HG03378 (cell line): ENCODE data around the gene NHS.

ENCODE experiments used
- ATAC-seq: cut with Tn5 transposase; IDR thresholded peaks from one replicate; pipeline ENCODE4 v1.9.1; 2021; ENCODE audit warnings: mild to moderate bottlenecking, moderate library complexity; ENCODE audit not compliant: unreplicated experiment

Gene NHS

DNA sequence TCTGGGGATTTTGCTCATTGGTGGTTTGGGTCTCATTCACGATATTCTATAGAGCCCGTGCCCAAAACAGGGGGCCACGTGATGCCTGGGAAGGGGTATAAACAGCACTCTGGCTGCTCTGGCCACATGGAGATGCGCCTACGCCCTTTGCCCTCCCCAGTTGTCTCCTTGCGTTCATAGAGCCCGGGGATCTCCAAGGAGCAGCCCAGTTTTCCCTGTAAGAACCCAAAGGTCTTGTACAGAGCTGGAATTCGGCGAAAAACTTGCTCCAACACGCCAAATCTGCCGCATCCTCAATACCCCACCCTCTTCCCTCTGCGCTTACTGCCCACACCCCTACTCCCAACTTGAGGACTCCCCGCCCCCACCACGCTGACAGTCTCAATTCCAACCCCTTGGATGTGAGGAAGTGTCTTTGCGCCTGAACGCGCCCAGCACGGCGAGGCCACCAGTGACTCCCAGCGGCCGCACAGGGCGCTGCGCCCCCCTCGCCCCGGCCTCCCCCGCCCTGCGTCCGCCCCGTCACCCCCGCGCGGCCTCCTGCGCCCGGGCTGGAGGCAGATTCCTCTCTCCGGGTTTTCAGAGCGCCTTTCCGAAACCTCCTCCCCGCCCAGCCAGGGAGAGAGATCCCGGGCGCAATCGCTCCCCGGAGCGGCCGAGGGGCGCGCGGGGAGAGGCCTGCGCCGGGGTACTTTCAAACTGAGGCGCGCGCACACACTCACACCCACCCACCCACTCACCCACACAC, at the start of gene NHS:
Gene NHS (plus strand): TSS at position 582 of the 748 bp plus-strand sequence. CDS start 558 bp downstream, outside the sequence.
- ATAC-seq = no peak

- ATAC-seq = no peak
Observed at GRCh38 chrX:17328837-17329236, 46.2 kb upstream of the NHS start.

DNA sequence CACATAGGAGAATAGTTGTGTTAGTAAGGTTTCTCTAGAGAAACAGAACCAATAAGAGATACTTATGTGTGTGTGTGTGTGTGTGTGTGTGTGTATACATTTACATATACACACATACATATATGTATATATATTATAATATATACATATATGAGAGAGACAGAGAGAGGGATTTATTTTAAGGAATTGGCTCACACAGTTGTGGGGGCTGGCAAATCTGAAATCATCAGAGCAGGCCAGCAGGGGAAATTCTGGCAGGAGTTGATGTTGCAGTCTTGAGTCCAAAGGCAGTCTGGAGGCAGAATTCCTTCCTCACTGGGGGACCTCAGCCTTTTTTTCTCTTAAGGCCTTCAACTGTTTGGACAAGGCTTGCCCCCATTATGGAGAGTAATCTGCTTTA, 38.6 kb upstream of the NHS start:
- no peak for ATAC-seq

- no peak for ATAC-seq
Observed at GRCh38 chrX:17355976-17356375, 19.0 kb upstream of the NHS start.

DNA sequence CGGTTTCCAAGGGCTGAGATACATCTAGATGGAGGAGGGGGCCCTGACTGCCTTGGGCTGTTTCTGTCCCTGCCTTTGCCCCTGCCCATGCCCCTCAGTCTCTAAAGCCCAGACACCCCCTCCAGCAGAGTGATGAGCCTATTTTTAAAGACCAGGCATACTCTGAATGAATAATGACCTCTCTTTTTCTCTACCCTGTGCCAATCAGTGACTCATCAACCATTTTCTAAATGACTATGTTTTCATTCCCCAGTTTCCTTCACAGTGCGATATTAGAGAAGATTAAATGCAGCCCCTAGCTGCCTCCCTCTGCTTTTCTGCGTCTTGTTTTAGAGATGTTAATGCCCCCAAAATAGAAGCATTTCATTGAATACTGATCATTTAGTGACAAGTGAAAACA, 15.5 kb upstream of the NHS start:
- no peak for ATAC-seq

- no peak for ATAC-seq
Observed at GRCh38 chrX:17361620-17362019, 13.4 kb upstream of the NHS start.

DNA sequence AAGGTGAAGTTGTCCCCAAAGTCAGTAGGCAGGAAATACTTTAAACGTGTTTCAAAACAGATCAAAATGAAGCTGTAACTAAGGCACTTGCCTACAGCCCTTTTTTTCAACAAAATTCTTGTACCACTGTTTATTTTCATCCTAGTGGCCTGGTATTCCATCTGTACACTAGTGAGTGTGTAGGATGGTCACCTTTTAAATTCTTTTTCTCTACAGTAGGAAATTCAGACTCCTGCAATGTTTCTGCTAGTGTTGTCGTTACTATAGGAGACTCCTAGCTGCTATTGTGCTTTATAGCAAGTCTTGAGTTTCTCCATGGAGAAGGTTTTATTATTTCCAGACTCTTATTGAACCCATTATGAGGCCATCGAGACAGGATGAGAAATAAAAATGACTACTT, 7.0 kb upstream of the NHS start:
- ATAC-seq = no peak

DNA sequence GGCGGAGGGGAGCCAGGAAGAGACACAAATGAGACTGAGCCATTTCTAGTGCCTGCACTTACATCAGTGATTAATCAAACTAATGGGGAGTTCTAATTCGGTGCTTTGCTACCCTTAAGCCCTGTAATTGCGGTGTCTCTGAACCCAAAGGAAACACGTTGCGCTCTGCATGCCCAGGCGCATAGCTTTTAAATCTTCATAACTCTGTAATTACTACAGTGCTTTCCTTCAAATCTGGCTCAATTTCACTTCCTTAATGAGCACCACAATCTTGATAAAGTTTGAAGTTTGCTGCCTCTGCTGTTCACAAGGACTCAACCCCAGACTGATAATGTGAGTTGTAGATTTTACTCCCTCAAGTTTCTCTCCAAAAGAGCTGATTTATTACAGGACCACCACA, 5.7 kb upstream of the NHS start:
- ATAC-seq = no peak

DNA sequence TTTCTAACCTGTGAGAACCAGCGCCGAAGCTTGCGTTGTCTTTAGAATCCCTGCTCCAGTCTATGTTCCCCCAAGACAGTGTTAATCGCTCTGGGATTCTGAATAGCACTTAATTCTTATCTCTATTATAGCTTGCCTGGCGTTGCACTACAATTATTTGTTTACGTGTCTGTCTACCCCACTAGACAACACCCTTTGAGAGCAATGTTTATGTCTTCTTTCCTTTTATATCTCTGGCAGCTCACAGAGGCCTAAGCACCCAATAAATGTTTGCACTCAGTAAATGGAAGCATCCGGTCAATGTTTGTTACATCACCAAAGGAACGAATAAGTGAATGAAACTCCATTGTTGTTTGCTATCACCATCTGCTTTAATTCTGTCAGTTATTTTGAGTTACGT, 4.8 kb upstream of the NHS start:
- ATAC-seq = no peak

- ATAC-seq = no peak
Observed at GRCh38 chrX:17372052-17372451, 2.9 kb upstream of the NHS start.

DNA sequence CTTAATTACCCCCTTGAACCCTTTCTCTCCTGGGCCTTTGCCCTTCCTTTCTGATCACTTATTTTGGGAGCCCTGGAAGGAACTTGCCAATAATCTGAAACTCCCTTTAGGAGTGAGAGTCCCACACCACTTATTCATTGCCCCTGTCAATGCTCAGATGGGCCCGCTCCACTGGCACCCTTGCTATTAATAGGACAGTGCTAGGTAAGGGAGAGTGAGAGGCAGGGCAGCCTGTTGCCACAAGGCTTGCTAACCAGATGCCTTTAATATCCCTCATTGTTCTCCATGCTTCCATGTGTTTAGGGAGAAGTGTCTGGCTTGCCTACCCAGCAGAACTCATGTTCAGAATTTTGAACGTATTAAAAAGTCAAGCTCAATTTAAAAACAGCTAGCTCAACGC, 1.7 kb upstream of the NHS start:
- ATAC-seq = no peak

GRCh38 chrX:17375367-17375636, 302 bp downstream of the NHS start:
- ATAC-seq = no peak

DNA sequence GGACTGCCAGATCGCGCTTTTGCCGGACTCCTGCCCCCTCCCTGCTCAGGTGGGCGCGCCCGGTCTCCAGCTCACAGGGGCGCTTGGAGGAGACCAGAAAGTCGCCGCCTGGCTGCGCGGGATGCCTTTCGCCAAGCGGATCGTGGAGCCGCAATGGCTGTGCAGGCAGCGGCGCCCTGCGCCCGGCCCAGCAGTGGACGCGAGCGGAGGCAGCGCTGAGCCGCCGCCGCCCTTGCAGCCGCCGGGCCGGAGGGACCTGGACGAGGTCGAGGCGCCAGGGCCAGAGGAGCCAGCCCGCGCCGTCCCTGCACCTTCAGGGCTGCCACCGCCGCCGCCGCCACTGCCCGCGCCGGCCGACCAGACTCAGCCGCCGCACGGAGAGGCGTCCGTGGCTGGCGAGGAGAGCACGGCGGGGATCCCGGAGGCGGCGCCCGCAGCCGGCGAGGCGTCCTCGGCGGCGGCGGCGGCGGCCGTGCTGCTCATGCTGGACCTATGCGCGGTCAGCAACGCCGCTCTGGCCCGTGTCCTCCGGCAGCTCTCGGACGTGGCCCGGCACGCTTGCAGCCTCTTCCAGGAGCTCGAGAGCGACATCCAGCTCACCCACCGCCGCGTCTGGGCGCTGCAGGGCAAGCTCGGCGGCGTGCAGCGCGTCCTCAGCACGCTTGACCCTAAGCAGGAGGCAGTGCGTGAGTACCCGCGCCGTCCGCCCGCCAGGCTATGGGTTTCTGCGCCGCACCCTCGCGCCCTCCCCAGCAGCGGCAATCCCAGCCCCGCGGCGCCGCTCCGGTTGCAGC, 834 bp downstream of the NHS start:
- no peak for ATAC-seq

GRCh38 chrX:17376431-17377077, 1.6 kb downstream of the NHS start:
- ATAC-seq = no peak

GRCh38 chrX:17377091-17377717, 2.2 kb downstream of the NHS start:
- ATAC-seq = no peak

- no peak for ATAC-seq
Observed at GRCh38 chrX:17377795-17378194, 2.8 kb downstream of the NHS start.

DNA sequence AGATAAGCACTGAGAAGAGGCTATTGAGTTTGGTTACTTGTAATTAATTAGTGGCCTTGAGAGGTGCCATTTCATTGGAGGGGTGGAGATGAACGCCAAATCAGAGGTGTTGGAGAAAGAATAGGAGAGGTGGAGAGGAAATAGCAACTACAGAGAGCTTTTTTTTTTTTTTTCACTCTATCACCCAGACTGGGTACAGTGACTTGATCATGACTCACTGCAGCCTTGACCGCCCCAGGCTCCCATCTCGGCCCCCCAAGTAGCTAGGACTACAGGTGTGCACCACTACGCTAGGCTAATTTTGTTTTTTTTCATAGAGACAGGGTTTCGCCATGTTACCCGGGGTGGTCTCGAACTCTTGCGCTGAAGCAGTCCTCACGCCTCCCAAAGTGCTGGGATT, 5.2 kb downstream of the NHS start:
- no peak for ATAC-seq

GRCh38 chrX:17390419-17390850, 15.4 kb downstream of the NHS start:
- ATAC-seq = no peak

GRCh38 chrX:17395154-17395553, 20.2 kb downstream of the NHS start:
- no peak for ATAC-seq

DNA sequence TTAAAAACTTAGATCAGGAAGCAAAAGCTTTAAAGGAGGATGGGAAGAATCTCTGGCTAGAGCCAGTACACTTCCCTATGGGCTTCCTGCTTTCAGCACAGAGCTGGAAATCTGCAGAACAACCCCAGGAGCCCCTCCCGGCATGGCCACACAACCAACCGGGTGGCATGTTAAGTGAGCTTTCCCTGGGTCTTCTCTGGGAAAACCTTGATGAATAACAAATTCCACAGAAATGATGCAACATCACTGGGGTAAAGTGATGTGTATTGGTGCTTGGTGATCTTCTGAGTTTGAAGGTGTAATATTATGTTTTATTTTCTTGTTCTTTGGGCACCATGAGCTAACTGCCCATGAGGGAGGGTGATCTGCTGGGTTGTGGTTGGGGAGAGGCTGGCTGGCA, 22.1 kb downstream of the NHS start:
- ATAC-seq = no peak

GRCh38 chrX:17403189-17403691, 28.2 kb downstream of the NHS start:
- ATAC-seq = no peak
